ENCODE data around the gene CELF5. TPM values are rescaled to one million over a fixed set of nuclear protein-coding genes. Genes with fewer than 3 reads are reported as not detected.
"Not testable (repeated sequence)": the region's sequence is repeated elsewhere in the genome, so short reads cannot be mapped to it uniquely, and the experiment has no call there.

CELF5 gene
- total and polyA plus RNA-seq, 7 donors, result under 0.01 to 1.1 (median 0.37) TPM; not detected in 1

- Histone ChIP-seq H3K9me3 (no peaks in the 10 kb centered on the region), H3K27ac (no peak overlapping the region), H3K36me3 (no peaks in the 10 kb centered on the region), H3K4me1 (peaks cover 0 to 9% (median 4%) of the 10 kb centered on the region in 4 donors), H3K4me3 (no peak overlapping the region), H3K27me3 (peaks cover 0 to 29% (median 19%) of the 10 kb centered on the region in 3 donors)
- intact Hi-C loops (cut with DNase I), result loop anchor here (10.0 kb wide), 1 partner anchor 291 kb away; no protein-coding TSS in a partner anchor
- TF ChIP-seq POLR2A (IDR thresholded peaks at IDR 0.05), result no peak
- TF ChIP-seq POLR2AphosphoS5 (IDR thresholded peaks at IDR 0.05), result no peak
- TF ChIP-seq EP300 (IDR thresholded peaks at IDR 0.05), result no peak
- TF ChIP-seq, protein P1, sequence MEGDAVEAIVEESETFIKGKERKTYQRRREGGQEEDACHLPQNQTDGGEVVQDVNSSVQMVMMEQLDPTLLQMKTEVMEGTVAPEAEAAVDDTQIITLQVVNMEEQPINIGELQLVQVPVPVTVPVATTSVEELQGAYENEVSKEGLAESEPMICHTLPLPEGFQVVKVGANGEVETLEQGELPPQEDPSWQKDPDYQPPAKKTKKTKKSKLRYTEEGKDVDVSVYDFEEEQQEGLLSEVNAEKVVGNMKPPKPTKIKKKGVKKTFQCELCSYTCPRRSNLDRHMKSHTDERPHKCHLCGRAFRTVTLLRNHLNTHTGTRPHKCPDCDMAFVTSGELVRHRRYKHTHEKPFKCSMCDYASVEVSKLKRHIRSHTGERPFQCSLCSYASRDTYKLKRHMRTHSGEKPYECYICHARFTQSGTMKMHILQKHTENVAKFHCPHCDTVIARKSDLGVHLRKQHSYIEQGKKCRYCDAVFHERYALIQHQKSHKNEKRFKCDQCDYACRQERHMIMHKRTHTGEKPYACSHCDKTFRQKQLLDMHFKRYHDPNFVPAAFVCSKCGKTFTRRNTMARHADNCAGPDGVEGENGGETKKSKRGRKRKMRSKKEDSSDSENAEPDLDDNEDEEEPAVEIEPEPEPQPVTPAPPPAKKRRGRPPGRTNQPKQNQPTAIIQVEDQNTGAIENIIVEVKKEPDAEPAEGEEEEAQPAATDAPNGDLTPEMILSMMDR (IDR thresholded peaks at IDR 0.05), result no peak
- 17 to 38% methylated on average over 2 of the region's 2 CpGs for WGBS, 2 donors
- DNase-seq, result peak; percentile 33
Measured at GRCh38 chr19:3323658-3324057, 99.2 kb downstream of the CELF5 start.

- intact Hi-C loops (cut with DNase I), result loop anchor here (10.0 kb wide), 1 partner anchor 290 kb away; no protein-coding TSS in a partner anchor
- H3K4me3 ChIP-seq, result no peak overlapping the region
- DNase-seq, result peak; percentile 80
- TF ChIP-seq POLR2AphosphoS5 (IDR thresholded peaks at IDR 0.05), result no peak
- TF ChIP-seq, protein P1 (IDR thresholded peaks at IDR 0.05), result peak; percentile 54 to 66 (median 58)
- H3K9me3 ChIP-seq, result no peaks in the 10 kb centered on the region
- 31 to 46% methylated on average over 5 of the region's 5 CpGs for WGBS, 2 donors
- peaks cover 0 to 9% (median 4%) of the 10 kb centered on the region in 4 donors for H3K4me1 ChIP-seq
- no peaks in the 10 kb centered on the region for H3K36me3 ChIP-seq
- H3K27ac ChIP-seq, result no peak overlapping the region
- H3K27me3 ChIP-seq, result peaks cover 0 to 22% (median 18%) of the 10 kb centered on the region in 3 donors
Measured at GRCh38 chr19:3324405-3324856, 100.0 kb downstream of the CELF5 start.

DNA sequence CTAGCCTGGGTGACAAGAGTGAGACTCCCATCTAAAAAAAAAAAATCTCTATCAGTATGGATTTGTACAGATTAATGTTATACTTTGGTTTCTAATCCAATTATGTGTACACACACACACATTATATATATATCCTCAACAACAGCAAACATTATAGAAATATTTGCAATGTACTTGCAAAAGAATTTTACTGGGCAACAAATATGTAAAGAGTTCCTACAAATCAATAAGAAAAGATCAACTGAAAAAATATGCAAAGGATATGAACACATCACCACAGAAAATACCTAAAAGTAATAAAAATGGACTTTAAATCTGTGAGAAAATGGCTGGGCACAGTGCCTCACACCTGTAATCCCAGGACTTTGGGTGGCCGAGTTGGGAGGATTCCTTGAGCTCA lies 101.0 kb downstream of the CELF5 start:
- WGBS, 2 donors, result 72 to 88% methylated on average over 1 of the region's 1 CpG
- Histone ChIP-seq H3K27me3 (peaks cover 0 to 11% (median 8%) of the 10 kb centered on the region in 3 donors), H3K4me3 (no peak overlapping the region), H3K9me3 (no peaks in the 10 kb centered on the region), H3K4me1 (peaks cover 0 to 9% (median 4%) of the 10 kb centered on the region in 4 donors), H3K27ac (no peak overlapping the region), H3K36me3 (no peaks in the 10 kb centered on the region)
- TF ChIP-seq POLR2AphosphoS5 (IDR thresholded peaks at IDR 0.05) (no peak), EP300 (IDR thresholded peaks at IDR 0.05) (no peak), POLR2A (IDR thresholded peaks at IDR 0.05) (no peak)
- TF ChIP-seq, protein P1 (IDR thresholded peaks at IDR 0.05), result no peak
- DNase-seq, result no peak
- intact Hi-C loops (cut with DNase I), result loop anchor here (10.0 kb wide), 1 partner anchor 289 kb away; no protein-coding TSS in a partner anchor

- no peak overlapping the region for H3K4me3 ChIP-seq
- H3K27ac ChIP-seq, result peak overlapping the region in 1 of 4 donors; percentile 10
- WGBS, 2 donors, result 94 to 96% methylated on average over 3 of the region's 3 CpGs
- H3K4me1 ChIP-seq, result peaks cover 0 to 16% (median 11%) of the 10 kb centered on the region in 4 donors
- no peaks in the 10 kb centered on the region for H3K27me3 ChIP-seq
- no peaks in the 10 kb centered on the region for H3K36me3 ChIP-seq
- TF ChIP-seq EP300 (IDR thresholded peaks at IDR 0.05) (no peak), POLR2AphosphoS5 (IDR thresholded peaks at IDR 0.05) (no peak), POLR2A (IDR thresholded peaks at IDR 0.05) (no peak)
- TF ChIP-seq, protein P1 (IDR thresholded peaks at IDR 0.05), result no peak
- H3K9me3 ChIP-seq, result no peaks in the 10 kb centered on the region
- no peak for DNase-seq
- intact Hi-C loops (cut with DNase I), result loop anchor here (10.0 kb wide), 1 partner anchor 286 kb away; no protein-coding TSS in a partner anchor
Measured at GRCh38 chr19:3328743-3329142, 104.3 kb downstream of the CELF5 start.

GRCh38 chr19:3330047-3330446 lies 105.6 kb downstream of the CELF5 start:
- no peak for DNase-seq
- H3K27ac ChIP-seq, result no peak overlapping the region

GRCh38 chr19:3332232-3332631 lies 107.8 kb downstream of the CELF5 start:
- 85% methylated on average over 1 of the region's 1 CpG for WGBS, 2 donors
- H3K4me1 ChIP-seq, result peaks cover 0 to 48% (median 41%) of the 10 kb centered on the region in 4 donors
- H3K9me3 ChIP-seq; H3K27me3 ChIP-seq; H3K4me3 ChIP-seq; intact Hi-C loops (cut with DNase I); H3K27ac ChIP-seq; H3K36me3 ChIP-seq; DNase-seq: not testable (repeated sequence)

More at GRCh38 chr19:3330047-3330446, 105.6 kb downstream of the CELF5 start:
- WGBS, 2 donors, result 86 to 89% methylated on average over 9 of the region's 9 CpGs
- no peak for TF ChIP-seq POLR2A (IDR thresholded peaks at IDR 0.05)
- intact Hi-C loops (cut with DNase I), result no loop called here
- peaks cover 0 to 28% (median 21%) of the 10 kb centered on the region in 4 donors for H3K4me1 ChIP-seq
- no peaks in the 10 kb centered on the region for H3K27me3 ChIP-seq
- no peaks in the 10 kb centered on the region for H3K36me3 ChIP-seq
- H3K9me3 ChIP-seq, result no peaks in the 10 kb centered on the region
- H3K4me3 ChIP-seq, result no peak overlapping the region

Data from sigmoid colon (tissue), 7 donors.